ENCODE data around the gene TNS1. TPM values are rescaled to one million over a fixed set of nuclear protein-coding genes. Genes with fewer than 3 reads are reported as not detected.

TNS1 gene
- total and polyA plus RNA-seq, 9 of the 15 experiments (the other 6 are each of a cell fraction or from before 2014, with no cell fraction given) = 0.13 to 2.7 (median 0.77) TPM

DNA sequence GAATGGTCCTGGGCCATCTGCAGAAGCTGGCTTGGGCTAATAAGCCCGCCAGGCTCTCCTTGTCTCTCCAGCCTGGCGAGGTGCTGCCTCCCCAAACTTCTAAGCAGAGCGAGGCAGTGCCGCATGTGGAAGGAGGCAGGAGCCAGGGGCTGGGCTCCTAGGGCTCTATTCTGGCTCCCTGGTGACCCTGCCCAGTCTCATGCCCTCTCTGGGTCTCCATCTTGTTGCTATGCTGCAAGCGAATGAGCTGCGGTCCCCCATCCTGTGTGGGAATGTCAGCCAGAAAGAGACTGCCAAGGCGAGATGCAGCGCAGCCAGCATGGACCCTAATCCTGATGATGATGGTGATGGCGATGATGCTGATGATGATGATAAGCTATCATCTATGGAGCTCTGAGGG lies 48.7 kb downstream of the TNS1 start (continued):
- TF ChIP-seq, protein P1, sequence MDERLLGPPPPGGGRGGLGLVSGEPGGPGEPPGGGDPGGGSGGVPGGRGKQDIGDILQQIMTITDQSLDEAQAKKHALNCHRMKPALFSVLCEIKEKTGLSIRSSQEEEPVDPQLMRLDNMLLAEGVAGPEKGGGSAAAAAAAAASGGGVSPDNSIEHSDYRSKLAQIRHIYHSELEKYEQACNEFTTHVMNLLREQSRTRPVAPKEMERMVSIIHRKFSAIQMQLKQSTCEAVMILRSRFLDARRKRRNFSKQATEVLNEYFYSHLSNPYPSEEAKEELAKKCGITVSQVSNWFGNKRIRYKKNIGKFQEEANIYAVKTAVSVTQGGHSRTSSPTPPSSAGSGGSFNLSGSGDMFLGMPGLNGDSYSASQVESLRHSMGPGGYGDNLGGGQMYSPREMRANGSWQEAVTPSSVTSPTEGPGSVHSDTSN (CRISPR knock-in tag; IDR thresholded peaks at IDR 0.05; ENCODE audit: low read depth) = no peak
- TF ChIP-seq, protein P1 (tag; conservative IDR thresholded peaks at IDR 0.05; ENCODE audit: low read depth) = no peak

DNA sequence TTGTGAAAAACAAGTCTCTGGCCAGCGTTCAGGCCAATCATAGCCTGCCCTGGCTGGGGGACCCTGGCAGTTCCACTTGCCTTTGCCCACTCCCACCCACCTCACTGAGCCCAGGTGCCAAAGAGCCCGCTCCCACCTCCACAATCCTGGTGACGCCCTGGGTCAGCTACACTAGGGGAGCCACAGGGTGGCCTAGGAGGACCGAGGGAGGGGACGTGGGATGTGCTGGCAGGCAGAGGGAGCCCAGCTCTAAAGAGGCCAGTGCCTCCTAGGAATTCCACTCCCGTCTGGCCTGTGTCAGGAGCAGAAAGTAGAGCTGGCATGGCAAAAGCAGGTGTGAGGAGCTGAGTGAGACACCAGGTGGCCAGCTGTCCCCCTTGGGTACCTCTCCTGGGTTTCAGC lies 49.3 kb downstream of the TNS1 start:
- no peak for ATAC-seq
- Histone ChIP-seq H3K4me1 (replicated peaks in 1 of 2; ENCODE audit: control insufficient read depth in 2 of 2, insufficient read depth in 2 of 2, low read length in 2 of 2) (no peaks in the 10 kb centered on the region), H2AFZ (ENCODE audit: low read depth, low read length) (no peak overlapping the region), H3K36me3 (ENCODE audit: control insufficient read depth, insufficient read depth, low read length) (no peaks in the 10 kb centered on the region), H3K9ac (ENCODE audit: insufficient read depth in 1 of 2, low read depth in 2 of 2, low read length in 2 of 2) (no peak overlapping the region), H3K9me1 (ENCODE audit: control insufficient read depth, insufficient read depth, low read length) (no peaks in the 10 kb centered on the region), H3K27ac (ENCODE audit: extremely low read depth, low read depth, low read length) (no peak overlapping the region), H3K27me3 (ENCODE audit: control insufficient read depth in 2 of 2, insufficient read depth in 2 of 2, low read length in 2 of 2) (peaks cover 3 to 51% of the 10 kb centered on the region in 2 experiments; a peak in 4 of 5 replicates), H3K4me3 (no peak overlapping the region), H3K4me2 (ENCODE audit: insufficient read depth, low read length) (no peak overlapping the region), H3K9me3 (replicated peaks; ENCODE audit: control insufficient read depth, insufficient read depth, low read depth, low read length) (no peaks in the 10 kb centered on the region), H4K20me1 (replicated peaks; ENCODE audit: control insufficient read depth, insufficient read depth, low read length) (no peaks in the 10 kb centered on the region), H3K79me2 (ENCODE audit: control insufficient read depth, insufficient read depth, low read length) (no peaks in the 10 kb centered on the region)
- FAIRE-seq = no peak
- intact Hi-C loops (cut with micrococcal nuclease) = no loop called here
- POLR2A ChIA-PET = no interaction called here
- WGBS (ENCODE audit: insufficient coverage, low coverage, missing lambda C conversion rate) = 0% methylated on average over 6 of the region's 6 CpGs
- DNase-seq (ENCODE audit: extremely low read depth in 1 of 4, low spot score in 3 of 4) = no peak
- in situ Hi-C loops (cut with MboI) = no loop called here
- BruUV-seq (replicated peaks) = no TSS peak
- CTCF ChIA-PET (ENCODE audit: low intra/inter-chr PET ratio) = no interaction called here
- TF ChIP-seq, protein P2, sequence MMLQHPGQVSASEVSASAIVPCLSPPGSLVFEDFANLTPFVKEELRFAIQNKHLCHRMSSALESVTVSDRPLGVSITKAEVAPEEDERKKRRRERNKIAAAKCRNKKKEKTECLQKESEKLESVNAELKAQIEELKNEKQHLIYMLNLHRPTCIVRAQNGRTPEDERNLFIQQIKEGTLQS (IDR thresholded peaks at IDR 0.05) = no peak
- TF ChIP-seq, protein P2 (CRISPR knock-in tag; conservative IDR thresholded peaks at IDR 0.05) = no peak
- TF ChIP-seq, protein P3, sequence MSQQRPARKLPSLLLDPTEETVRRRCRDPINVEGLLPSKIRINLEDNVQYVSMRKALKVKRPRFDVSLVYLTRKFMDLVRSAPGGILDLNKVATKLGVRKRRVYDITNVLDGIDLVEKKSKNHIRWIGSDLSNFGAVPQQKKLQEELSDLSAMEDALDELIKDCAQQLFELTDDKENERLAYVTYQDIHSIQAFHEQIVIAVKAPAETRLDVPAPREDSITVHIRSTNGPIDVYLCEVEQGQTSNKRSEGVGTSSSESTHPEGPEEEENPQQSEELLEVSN (IDR thresholded peaks at IDR 0.05; ENCODE audit: borderline replicate concordance in 1 of 2, extremely low read depth in 1 of 2, insufficient read depth in 1 of 2, insufficient read length in 1 of 2, low read depth in 1 of 2, low read length in 1 of 2, poor library complexity in 1 of 2, severe bottlenecking in 1 of 2) = no peak
- TF ChIP-seq MBD2 (IDR thresholded peaks at IDR 0.05; ENCODE audit: borderline replicate concordance, low read depth) (no peak), CBFA2T2 (conservative IDR thresholded peaks at IDR 0.05) (no peak), ZNF586 (CRISPR knock-in tag; conservative IDR thresholded peaks at IDR 0.05) (no peak), SNIP1 (IDR thresholded peaks at IDR 0.05; ENCODE audit: low read depth) (no peak), CREM (IDR thresholded peaks at IDR 0.05; ENCODE audit: low read depth) (no peak)
- TF ChIP-seq, protein P4, sequence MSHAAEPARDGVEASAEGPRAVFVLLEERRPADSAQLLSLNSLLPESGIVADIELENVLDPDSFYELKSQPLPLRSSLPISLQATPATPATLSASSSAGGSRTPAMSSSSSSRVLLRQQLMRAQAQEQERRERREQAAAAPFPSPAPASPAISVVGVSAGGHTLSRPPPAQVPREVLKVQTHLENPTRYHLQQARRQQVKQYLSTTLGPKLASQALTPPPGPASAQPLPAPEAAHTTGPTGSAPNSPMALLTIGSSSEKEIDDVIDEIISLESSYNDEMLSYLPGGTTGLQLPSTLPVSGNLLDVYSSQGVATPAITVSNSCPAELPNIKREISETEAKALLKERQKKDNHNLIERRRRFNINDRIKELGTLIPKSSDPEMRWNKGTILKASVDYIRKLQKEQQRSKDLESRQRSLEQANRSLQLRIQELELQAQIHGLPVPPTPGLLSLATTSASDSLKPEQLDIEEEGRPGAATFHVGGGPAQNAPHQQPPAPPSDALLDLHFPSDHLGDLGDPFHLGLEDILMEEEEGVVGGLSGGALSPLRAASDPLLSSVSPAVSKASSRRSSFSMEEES (CRISPR knock-in tag; IDR thresholded peaks at IDR 0.05) = no peak

All from K562 (cell line).